ENCODE measurements around the gene MSN.
"Not testable (repeated sequence)": the region's sequence is repeated elsewhere in the genome, so short reads cannot be mapped to it uniquely, and the experiment has no call there.

Gene MSN

DNA sequence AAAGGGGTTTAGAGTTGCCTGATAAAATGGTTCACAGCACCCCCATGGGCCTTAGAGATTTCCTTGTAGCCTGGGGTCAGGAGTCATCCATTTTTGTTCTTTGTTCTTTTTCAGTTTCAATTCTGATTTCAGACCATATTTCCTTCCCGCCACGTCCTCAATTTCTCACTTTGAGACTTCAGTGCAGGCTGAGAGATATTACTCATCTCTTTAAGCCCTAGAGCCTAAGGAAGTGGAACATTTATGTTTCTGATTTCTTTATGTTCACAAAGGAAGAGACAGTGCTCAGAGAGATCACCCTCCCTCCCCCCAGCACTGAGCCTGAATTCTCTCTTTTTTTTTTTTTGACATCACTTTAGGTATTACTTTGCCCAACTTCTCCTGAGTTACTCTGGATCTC, 56.3 kb downstream of the MSN start:
- no peak for DNase-seq

DNA sequence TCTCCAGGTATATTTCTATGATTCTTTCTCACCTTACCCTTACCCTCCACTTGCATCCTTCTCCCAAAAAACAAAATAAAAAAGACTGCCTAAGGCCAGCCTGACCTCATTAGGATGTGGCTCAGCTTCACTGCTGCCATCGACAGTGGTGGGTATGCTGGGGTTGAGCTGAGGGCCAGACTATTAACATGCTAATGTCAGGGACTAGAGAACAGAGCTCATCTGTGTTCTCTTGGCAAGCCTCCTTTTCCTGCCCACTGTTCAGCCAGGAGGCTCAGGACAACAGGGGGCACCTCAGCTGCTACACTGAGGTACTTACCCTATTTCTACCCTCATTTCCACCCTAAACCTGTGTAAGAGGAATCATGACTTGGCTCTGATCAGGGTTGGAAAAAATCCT, 59.3 kb downstream of the MSN start:
- no peak for DNase-seq

DNA sequence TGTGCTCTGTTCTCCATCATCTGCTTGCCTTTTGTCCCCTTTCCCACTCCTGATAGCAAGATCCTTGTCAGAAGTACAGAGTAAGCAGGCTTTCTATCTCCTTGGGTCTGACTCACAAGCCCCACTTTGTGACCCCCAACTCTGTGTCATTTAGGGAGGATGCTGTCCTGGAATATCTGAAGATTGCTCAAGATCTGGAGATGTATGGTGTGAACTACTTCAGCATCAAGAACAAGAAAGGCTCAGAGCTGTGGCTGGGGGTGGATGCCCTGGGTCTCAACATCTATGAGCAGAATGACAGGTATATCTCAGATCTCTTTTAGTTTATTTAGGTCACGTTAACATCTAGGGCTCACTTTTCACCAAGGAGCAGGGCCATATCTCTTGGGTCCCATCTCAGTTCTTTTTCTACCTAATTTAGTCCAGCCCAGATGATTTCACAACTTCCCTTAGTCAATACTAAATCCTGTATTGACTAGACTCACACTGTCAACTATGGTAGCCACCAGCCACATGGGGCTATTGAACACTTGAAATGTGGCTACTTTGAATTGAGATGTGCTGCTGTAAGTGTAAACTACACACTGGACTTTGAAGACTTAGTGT, 64.3 kb downstream of the MSN start:
- DNase-seq, result no peak

DNA sequence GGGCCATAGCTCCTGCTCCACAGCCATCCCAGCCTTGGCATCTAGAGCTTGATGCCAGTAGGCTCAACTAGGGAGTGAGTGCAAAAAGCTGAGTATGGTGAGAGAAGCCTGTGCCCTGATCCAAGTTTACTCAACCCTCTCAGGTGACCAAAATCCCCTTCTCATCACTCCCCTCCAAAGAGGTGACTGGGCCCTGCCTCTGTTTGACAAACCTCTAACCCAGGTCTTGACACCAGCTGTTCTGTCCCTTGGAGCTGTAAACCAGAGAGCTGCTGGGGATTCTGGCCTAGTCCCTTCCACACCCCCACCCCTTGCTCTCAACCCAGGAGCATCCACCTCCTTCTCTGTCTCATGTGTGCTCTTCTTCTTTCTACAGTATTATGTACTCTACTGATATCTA, 73.5 kb downstream of the MSN start:
- no peak for DNase-seq

DNA sequence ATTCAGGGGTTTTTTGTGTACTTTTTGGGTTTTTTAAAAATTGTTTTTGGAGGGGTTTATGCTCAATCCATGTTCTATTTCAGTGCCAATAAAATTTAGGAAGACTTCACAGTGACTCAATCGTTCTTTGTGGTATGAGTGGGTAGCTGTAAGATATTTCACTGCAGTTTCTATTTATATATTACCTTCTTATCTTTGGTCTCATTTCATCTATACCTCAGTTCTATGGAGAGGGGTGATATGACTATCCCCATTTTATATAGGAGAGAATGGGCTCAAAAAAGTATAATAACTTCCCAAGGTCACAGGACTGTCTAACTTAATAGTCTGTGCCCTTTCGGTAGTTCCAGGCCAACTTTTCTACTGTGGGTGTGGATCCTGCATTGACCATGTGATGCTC, 74.4 kb downstream of the MSN start:
- DNase-seq, result no peak

DNA sequence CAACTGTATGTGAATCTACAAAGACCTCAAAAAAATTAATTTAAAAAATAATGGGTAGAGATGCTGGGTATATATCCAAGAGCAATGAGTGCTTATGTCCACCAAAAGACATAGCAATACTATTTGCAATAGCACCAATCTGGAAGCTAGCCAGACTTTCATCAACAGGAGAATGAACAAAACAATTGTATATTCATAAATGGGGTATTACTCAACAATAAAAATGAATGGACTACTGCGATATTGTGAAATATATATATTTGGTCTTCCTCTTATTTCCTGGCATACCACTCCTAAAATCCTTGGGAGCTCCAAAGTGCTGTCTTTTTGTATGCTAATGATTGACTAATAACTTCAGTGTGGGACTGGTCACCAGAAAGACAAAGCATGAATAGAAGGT, 77.5 kb downstream of the MSN start:
- DNase-seq, result no peak

DNA sequence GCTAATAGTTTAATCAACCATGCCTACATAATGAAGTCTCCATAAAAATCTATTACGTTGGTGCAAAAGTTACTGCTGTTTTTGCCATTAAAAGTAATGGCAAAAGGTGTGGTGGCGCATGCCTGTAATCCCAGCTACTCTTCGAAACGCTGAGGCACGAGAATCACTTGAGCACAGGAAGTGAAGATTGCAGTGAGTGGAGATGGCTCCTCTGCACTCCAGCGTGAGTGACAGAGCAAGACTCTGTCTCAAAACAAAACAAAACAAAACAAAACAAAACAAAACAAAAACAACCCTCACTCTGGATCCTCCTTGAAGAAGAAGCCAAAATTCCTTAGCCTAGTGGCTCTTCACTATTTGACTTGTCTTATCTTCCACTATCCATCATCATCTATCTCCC, 78.0 kb downstream of the MSN start:
- no peak for DNase-seq

DNA sequence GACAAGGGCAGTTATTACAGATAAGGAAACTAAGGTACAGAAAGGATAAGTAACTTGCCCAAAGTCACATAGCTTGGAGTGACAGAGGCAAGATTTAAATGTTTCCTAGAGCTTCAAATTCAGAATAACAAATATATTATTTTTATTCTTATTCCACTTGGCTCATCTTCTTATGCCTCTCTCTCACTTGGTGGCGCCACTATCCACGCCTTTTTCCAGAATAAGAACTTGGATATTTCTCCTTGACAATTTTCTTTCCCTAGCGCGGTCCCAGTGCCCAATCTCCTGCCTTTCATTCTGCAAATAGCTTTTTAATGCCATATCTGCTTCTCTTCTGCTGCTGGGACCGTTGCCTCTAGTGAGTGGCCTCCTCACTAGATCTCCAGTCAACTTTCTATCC, 78.5 kb downstream of the MSN start:
- peak; percentile 33 for DNase-seq

DNA sequence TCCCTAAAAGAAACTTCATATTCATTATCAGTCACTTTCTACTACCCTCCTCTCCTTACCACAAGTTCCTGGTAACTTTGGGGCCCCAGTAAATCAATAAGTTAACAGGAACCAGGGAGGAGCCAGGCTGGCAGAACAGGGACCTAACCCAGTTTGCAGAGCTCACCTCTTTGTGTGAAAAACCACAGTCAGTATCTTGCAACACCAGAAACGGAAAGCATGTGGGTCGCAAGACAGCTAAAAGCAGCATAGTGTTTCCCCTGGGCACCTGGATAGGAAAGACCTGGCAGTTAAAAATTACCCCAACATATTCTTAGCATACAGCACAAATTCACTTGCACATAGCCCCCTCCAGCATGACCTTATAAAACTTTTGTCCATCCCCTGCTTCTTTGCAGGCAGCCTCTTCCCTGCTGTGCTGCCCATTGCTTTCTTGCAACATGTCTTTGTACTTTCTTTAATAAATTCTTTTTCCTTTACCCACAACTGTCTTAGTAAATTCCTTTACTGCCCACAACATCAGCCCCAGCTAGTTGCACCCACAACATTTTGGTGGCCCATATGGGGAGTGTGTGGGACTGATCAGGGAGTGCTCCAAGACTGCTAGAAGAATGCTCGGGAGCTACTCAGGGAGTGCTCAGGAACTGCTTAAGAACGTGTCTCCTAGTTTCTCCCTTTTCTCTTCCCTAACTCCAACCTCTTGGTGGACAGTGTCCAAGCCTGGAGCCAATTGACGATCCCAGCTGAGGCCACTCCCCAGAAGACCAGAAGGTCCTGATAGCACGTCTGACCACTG, 83.4 kb downstream of the MSN start:
- peak; percentile 85 for DNase-seq

DNA sequence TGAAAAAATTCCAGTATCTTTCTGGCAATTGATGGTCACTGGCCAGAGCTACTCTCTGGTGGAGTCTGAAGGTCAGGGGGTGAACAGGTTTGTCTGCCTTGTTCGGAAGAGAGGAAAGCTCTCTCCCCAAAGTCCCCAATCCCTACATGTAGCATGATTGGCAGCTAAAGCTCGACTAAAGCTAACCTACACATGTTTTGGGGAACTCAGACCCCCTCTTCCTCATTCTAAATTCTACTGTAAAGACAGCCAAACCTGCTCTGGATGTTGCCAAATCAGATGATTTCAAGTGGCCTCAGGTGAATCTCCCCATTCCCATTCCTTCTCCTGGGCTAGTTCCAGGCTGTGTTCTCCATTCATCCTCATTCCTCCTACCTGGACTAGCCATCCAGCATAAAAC, 84.1 kb downstream of the MSN start:
- DNase-seq, result no peak

DNA sequence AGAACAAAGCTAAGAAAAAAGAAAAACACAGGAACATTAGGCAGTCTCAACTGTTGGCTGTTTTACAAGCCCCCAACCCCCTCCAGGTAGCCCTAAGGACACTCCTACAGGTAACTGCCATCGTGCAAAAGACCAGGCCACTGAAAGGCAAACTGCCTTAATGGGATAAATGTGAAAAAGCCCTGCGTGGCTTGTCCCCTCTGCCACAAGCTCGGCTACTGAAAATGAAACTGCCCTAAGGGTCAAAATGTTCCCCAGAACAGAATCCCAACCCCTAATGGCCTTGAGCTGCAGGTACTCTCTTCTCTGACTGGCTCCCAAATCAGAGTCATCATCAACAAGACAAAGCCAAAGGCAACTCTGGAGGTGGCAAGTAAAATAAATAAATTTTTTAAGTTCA, 84.8 kb downstream of the MSN start:
- no peak for DNase-seq

DNA sequence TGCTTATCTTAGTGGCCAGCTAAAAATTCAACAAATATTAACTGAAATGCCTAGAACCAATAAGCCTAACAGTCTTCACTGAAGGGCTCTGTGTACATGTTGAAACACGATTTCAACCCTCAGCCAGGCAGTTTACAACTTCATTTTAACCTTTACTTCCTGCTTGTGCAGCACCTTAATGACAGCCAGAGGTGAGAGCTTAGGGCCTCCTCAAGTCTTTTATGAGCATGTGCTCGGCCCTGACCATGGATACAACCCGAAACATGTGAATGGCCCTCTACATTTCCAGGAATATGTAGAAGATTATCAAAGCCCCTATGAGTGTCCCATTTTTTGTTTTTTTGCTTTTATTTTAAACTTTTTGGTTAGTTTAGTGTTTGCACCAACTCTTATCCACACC, 88.3 kb downstream of the MSN start:
- DNase-seq, result no peak

DNA sequence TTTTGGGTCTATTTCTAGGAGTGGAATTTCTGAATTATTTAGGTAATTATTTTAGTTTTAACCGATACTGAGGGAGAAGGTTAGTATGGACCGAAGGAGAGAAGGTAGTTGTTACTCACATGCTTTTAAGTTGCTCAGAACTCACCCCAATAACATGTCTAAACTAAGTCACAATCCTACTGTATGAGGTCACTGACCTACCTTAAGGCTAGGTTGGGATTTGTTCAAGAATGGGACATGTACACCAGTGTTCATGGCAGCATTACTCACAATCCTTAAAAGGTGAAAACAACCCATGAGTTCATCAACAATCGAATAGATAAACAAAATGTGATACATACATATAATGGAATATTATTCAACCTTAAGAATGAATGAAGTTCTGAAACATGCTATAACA, 90.5 kb downstream of the MSN start:
- DNase-seq, result no peak

DNA sequence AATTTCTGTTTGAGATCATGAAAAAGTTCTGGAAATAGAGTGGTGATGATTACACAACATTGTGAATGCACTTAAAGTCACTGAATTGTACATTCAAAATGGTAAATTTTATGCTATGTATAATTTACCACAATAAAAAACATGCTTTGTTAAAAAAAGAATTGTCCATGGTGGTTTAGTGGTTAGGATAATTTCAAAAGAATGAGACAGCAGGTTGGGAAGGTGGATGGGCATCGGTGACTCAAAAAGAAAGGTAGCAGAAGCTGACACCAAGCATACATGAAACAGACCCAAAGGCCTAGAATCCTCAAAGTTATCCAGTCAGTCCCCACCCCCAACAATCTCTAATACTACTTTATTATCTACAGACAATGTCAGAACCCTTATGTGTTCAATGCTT, 91.1 kb downstream of the MSN start:
- no peak for DNase-seq

DNA sequence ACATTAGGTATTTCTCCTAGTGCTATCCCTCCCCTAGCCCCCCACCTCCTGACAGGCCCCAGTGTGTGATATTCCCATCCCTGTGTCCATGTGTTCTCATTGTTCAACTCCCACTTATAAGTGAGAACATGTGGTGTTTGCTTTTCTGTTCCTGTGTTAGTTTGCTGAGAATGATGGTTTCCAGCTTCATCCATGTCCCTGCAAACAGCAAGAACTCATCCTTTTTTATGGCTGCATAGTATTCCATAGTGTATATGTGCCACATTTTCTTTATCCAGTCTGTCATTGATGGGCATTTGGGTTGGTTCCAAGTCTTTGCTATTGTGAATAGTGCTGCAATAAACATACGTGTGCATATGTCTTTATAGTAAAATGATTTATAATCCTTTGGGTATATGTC, 92.1 kb downstream of the MSN start:
- DNase-seq, result not testable (repeated sequence)

DNA sequence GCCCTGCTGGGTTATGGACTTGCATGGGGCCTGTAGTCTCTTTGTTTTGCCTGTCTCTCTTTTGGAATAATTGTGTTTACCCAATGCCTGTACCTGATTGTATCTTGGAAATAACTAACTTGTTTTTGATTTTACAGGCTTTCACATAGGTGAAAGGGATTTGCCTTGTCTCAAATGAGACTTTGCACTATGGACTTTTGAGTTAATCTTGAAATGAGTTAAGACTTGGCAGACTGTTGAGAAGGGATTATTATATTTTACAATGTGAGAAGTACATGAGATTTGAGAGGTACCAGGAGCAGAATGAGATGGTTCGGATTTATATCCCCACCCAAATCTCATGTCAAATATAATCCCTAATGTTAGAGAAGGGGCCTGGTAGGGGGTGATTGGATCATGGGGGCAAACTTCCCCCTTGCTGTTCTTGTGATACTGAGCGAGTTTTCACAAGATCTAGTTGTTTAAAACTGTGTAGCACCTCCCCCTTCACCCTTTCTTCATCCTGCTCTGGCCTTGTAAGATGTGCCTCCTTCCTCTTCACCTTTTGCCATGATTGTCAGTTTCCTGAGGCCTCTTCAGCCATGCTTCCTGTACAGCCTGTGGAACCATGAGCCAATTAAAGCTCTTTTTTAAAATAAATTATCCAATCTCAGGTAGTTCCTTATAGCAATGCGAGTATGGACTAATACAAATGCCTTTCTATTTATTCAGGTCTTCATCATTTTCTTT, 102.3 kb downstream of the MSN start:
- DNase-seq, result no peak

DNA sequence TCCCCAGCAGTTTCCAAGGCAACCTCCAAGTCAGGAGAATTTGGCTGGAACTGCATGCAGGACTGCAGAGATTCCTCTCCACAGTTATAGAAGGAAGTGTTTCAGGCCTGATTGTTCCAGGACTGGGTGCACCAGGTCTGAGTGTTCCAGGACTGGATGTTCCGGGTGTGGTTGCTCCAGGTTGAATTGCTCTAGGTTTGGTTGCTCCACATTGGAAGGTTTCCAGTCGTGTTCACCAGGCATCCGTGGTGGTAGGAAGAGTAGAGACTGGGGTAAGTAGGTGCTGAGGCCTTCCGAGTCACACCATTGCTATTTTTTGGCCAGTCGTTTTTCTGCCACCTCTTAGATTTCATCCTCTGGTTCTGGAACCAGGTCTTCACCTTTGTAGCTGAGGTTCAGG, 105.4 kb downstream of the MSN start:
- DNase-seq, result no peak

DNA sequence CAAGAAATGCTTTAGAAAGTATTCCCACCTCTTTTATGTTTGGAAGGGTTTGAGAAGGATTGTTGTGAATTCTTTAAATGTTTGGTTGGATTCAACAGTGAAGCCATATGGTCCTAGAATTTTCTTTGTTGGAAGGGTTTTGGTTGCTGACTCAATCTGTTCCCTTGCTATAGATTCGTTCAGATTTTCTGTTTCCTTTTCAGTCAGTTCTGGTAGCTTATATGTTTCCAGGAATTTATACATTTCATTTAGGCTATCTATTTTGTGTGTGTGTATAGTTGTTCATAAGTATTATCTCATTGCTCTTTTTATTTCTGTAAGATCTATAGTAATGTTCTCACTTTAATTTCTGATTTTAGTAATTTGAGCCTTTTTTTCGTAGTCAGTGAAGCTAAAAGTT, 114.4 kb downstream of the MSN start:
- DNase-seq, result no peak

DNA sequence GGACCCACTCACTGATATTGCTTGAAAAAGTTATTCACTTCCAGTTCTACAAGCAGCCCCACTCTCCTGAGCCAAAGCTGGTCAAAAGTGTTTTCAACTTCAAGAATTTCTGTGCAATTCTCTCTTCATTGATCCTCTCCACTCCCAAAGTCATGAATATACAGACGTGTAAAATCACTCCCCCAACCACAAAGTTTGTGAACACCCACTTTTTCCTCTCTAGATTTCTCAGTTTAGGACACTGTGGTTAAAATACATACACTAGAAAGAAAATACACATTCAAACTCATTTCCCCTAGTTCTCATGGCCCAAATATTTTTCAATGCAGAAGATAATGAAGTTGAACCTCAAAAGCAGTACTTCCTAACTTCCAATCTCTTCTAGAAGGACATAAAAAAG, 116.3 kb downstream of the MSN start:
- DNase-seq, result no peak

All from hematopoietic multipotent progenitor cell treated with erythropoietin and hydrocortisone succinate and interleukin-3 and kit ligand, for 6 days (in vitro differentiated cells).